Stimulated activated memory B cell treated with anti-CD40 and anti-IgM and Interleukin-4, amounts not matched to agents 10 μg/mL and 1 μg/mL and 100 μg/mL, for 72 hours (primary cell): ENCODE results near the gene CACNA1H.

Source experiments
- ATAC-seq: fragments of 150-1000 bp; cut with Tn5 transposase; 2 replicates; pipeline ENCODE4 v1.10.0; 2021
- H3K27ac Mint-ChIP-seq: one replicate; pipeline ENCODE4 v1.8.0; 2022; ENCODE audit warnings: mild to moderate bottlenecking, mixed read lengths
- H3K27me3 Mint-ChIP-seq: one replicate; pipeline ENCODE4 v1.8.0; 2022; ENCODE audit warnings: mixed read lengths
- H3K36me3 Mint-ChIP-seq: one replicate; pipeline ENCODE4 v1.8.0; 2022; ENCODE audit warnings: mixed read lengths
- H3K4me1 Mint-ChIP-seq: one replicate; pipeline ENCODE4 v1.8.0; 2022; ENCODE audit warnings: mixed read lengths
- H3K4me3 Mint-ChIP-seq: one replicate; pipeline ENCODE4 v1.8.0; 2022; ENCODE audit warnings: mild to moderate bottlenecking, moderate library complexity, mixed read lengths
- H3K9me3 Mint-ChIP-seq: one replicate; pipeline ENCODE4 v1.8.0; 2022; ENCODE audit warnings: mixed read lengths

Gene CACNA1H

DNA sequence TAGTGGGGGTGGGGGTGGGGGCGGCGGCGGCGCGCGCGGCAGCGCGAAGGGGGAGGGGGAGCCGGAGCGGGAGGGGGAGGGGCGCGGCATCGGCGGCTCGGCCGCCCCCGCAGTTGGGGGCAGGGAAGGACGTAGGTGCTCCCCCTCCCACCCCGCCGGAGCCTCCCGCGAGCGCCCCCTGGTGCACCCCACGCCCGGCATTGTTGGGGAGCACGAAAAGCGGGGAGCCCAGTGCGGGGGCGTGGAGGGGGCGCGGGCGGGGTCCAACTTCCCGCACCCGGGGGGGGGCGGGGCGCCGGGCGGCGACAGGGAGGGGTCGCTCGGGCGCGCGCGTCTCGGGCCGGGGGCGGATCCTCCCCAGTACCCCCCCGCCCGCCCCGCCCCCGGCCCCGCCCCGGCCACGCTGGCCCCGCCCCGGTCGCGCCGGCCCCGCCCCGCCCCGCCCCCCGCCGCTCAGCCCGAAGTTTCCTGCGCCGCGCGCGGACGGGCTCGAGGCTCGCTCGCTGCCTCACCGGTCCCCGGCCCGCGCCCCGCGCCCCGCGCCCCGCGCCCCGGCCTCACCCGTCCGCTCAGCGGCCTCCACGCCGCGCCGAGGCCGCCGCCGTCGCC, at the start of gene CACNA1H:
Gene CACNA1H, plus strand, starts transcription at position 456 of the 609 bp plus-strand sequence. CDS start 632 bp downstream, outside the sequence.
- ATAC-seq: no peak
- no peaks in the 10 kb centered on the region for H3K9me3 Mint-ChIP-seq
- no peaks in the 10 kb centered on the region for H3K36me3 Mint-ChIP-seq
- peaks cover 42% of the 10 kb centered on the region for H3K27me3 Mint-ChIP-seq
- H3K4me3 Mint-ChIP-seq: peak within 1 kb of the TSS; percentile 56
- no peak within 1 kb of the TSS for H3K27ac Mint-ChIP-seq
- no peaks in the 10 kb centered on the region for H3K4me1 Mint-ChIP-seq

DNA sequence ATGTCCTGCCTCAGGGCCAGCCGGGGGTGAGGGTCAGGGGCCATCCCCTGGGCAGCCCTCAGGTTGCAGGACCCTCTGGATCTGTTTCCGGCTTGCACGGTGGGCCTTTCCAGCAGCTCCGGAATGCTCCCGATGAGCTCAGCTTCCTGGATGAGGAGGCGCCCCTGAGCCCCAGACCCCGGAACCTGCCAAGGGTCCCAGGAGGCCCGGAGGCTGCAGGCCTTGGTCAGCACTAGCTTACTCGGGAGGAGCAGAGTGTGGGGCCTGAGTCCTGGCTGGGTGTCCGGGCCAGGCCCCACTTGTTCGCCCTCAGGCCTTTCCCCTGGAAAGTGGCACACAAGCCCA, 49.3 kb upstream of the CACNA1H start:
- Mint-ChIP-seq H3K4me1 (no peaks in the 10 kb centered on the region), H3K27ac (no peak overlapping the region), H3K36me3 (no peaks in the 10 kb centered on the region), H3K9me3 (no peaks in the 10 kb centered on the region), H3K27me3 (peaks cover 76% of the 10 kb centered on the region), H3K4me3 (no peak overlapping the region)
- ATAC-seq: no peak

DNA sequence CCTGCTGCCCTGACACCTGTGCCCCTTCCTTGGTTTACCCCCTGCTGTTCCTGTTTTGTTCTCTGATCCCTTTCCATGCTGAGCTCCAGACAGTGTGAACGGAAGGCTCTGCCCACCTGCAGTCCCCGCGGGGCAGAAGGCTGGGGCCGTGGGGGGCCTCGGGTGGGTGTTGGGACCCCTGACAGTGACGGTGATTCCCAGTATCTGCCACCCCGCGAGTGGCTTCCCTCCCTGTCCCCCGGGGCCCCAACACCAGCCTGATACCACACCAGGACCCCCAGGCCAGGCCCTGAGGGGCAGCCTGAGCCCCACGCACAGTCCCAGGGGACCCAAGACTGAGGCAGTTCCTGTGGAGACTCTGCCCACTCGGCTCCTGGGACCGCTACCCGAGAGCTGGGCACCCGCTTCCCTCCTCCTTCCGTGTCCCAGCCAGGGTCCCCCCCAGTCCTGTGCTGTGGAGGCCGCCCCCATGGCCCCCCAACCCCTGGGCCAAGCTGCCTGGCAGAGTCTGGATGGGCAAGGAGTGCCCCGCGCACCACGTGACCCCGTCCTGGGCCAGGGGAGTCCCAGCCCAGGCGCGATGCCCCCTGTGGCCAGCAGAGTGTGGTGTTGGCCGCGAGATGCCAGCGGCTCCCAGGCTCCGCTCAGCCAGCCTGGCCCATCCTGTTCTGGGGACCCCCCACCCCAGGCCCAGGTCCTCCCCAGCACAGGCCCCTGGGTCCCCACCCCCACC, 46.9 kb upstream of the CACNA1H start:
- Mint-ChIP-seq H3K4me1 (no peaks in the 10 kb centered on the region), H3K27ac (no peak overlapping the region), H3K27me3 (peaks cover 61% of the 10 kb centered on the region), H3K4me3 (no peak overlapping the region), H3K9me3 (peaks cover 2% of the 10 kb centered on the region), H3K36me3 (no peaks in the 10 kb centered on the region)
- peak; percentile 52 for ATAC-seq

DNA sequence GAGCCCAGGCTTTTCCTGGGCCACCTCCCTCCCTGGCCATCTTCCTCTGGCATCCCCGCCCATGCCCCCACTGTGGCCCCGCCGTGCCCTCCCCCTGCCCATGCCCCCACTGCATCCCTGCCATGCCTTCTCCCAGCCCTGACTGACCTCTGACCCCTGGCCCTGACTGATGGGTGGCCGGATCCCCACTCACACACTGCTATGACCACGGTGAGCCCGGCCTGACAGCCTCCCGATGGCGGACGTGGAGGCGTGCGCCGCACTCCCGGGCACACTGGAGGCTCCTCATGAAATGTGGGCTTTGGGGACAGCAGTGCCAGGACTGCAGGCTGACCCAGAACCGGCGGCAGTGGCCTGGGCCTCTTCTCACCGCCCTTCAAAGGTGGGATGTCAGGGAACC, 46.2 kb upstream of the CACNA1H start:
- Mint-ChIP-seq H3K4me1 (no peaks in the 10 kb centered on the region), H3K27ac (no peak overlapping the region), H3K27me3 (peaks cover 59% of the 10 kb centered on the region), H3K36me3 (no peaks in the 10 kb centered on the region), H3K9me3 (peaks cover 2% of the 10 kb centered on the region), H3K4me3 (no peak overlapping the region)
- no peak for ATAC-seq

DNA sequence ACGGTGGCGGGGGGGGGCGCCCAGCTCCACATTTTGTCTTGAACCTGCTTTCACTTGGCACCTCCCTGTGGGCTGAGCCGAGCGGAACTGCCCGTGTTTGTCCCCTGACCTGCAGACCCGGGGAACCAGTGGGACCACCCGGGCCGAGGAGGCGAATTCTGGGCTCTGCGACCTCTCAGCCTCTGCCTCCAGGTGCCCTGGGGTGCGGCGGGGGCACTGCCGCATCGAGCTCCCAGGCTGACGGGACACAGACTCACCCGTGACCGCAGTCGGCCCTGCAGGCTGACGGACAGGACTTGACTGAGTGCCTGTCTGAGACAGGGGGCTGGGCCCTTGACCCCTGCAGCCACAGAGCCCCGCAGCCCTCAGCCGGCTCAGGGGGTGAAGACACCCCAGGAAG, 45.8 kb upstream of the CACNA1H start:
- H3K27me3 Mint-ChIP-seq: peaks cover 60% of the 10 kb centered on the region
- peaks cover 2% of the 10 kb centered on the region for H3K9me3 Mint-ChIP-seq
- no peak overlapping the region for H3K4me3 Mint-ChIP-seq
- H3K4me1 Mint-ChIP-seq: no peaks in the 10 kb centered on the region
- H3K36me3 Mint-ChIP-seq: no peaks in the 10 kb centered on the region
- no peak overlapping the region for H3K27ac Mint-ChIP-seq
- no peak for ATAC-seq

DNA sequence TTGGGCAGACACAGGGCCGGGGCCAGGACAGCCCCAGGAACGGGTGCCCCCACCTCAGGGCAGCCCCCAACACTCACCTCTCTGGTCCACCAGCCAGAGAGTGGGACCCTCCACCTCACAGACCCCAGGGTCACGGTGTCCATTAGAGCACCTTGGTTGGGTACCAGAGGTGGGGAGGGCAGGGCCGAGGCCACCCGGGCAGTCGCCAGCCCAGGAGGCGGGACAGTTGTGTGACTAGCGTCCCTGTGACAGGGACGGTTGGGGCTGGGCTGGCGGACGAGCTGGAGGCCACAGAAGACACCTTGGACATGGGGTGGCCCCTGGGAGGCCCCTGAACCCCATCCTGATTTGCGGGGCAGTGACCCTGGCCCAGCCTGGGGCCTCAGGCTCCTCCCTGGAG, 45.2 kb upstream of the CACNA1H start:
- peaks cover 2% of the 10 kb centered on the region for H3K9me3 Mint-ChIP-seq
- no peaks in the 10 kb centered on the region for H3K4me1 Mint-ChIP-seq
- H3K27me3 Mint-ChIP-seq: peaks cover 66% of the 10 kb centered on the region
- no peaks in the 10 kb centered on the region for H3K36me3 Mint-ChIP-seq
- no peak for ATAC-seq
- no peak overlapping the region for H3K4me3 Mint-ChIP-seq
- no peak overlapping the region for H3K27ac Mint-ChIP-seq

DNA sequence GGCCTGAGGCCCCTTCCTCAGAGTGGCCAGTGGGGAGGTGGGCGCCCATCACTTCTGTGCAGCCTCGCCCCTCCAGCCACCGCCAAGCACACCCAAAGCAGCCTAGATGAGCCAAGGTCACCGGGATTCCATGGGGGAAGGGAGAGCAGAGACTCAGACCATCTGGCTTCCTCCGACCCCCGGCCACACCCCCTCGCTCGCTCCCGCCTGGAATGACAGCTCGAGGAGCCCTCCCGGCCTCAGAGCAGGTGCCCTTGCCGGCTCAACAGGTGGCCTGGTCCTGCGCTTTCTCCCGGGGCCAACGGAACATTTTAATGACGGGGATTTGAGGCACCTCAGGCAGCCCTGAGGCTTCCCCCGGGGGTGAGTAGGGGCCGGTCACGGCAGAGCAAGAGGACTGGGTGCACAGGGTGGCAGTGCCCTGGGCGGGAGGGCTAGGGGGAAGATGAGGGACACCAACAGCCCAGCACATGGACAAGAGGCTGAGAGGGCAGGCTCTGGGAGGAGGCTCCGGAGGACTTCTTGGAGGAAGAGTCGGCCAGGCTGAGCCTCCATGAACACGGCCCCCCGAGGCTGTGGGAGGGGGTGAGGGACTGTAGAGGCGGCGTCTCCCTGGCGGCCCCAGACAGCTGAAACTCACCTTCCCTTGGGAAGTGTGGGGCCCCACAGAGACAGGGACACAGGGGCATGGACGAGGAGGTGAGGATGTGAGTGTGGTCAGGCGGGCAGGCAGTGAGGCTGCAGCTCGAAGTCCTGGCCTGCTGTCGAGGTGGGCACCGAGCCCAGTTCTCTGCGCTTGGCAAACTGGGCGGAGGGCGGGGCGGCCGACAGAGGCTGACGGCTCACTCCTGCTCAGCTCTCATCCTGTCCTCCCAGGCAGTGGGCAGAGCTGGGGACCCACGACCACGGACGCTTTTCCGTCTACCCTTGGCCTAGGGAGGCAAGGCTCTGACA, 44.3 kb upstream of the CACNA1H start:
- Mint-ChIP-seq H3K9me3 (peaks cover 2% of the 10 kb centered on the region), H3K4me3 (no peak overlapping the region), H3K27ac (no peak overlapping the region), H3K36me3 (no peaks in the 10 kb centered on the region), H3K4me1 (no peaks in the 10 kb centered on the region), H3K27me3 (peaks cover 72% of the 10 kb centered on the region)
- ATAC-seq: no peak

DNA sequence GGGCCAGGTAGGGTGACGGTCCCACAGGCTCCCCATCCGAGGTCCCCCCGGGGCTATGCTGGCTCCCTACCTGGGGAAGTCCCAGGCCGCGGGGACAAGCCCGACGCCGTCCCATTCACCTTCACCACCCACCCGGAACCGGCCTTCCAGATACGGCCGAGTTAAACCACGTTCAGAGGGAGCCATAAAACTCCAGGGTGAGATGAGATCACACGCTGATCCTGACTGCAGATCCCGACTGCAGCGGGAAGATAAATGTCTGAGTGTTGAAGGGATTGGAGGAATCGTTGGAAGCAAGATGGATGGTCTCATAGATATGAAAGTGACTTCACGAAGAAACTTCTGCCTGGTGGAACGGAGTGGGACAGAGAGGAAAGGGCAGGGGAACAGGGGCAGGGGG, 43.3 kb upstream of the CACNA1H start:
- Mint-ChIP-seq H3K9me3 (peaks cover 2% of the 10 kb centered on the region), H3K4me1 (no peaks in the 10 kb centered on the region), H3K4me3 (no peak overlapping the region), H3K27ac (no peak overlapping the region), H3K36me3 (no peaks in the 10 kb centered on the region), H3K27me3 (peaks cover 70% of the 10 kb centered on the region)
- no peak for ATAC-seq

DNA sequence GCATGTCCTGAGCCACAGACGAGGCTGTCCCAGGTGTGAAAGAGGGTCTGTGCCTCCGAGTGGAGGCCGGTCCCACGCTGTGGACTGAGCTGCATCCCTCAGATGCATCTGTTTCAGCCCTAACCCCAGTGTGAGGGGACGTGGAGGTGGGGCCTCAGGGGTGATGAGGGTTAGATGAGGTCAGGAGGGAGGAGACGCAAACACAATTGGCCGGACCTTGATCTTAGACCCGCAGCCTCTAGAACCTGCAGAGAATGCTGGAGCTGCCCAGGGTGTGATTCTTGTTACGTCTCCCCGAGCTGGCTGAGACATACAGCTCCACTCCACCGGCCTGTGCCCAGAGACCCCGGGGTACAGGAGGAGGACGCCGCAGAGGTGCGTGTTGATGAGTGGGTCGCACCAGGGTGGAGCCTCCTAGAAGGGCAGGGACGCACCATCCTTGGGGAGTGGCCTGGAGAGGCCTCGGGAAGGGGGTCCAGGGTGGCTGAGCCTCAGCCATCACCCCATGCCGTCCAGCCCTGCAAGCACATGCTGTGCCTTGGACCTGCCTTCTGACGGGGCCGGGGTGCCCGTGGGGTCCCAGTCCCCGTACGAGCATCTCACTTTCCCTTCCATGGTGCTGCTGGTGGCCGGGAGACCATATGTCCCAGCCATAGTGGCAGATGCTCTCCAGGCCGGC, 40.3 kb upstream of the CACNA1H start:
- H3K27me3 Mint-ChIP-seq: peaks cover 59% of the 10 kb centered on the region
- ATAC-seq: no peak
- peaks cover 2% of the 10 kb centered on the region for H3K9me3 Mint-ChIP-seq
- no peaks in the 10 kb centered on the region for H3K36me3 Mint-ChIP-seq
- H3K27ac Mint-ChIP-seq: no peak overlapping the region
- H3K4me3 Mint-ChIP-seq: no peak overlapping the region
- H3K4me1 Mint-ChIP-seq: no peaks in the 10 kb centered on the region

DNA sequence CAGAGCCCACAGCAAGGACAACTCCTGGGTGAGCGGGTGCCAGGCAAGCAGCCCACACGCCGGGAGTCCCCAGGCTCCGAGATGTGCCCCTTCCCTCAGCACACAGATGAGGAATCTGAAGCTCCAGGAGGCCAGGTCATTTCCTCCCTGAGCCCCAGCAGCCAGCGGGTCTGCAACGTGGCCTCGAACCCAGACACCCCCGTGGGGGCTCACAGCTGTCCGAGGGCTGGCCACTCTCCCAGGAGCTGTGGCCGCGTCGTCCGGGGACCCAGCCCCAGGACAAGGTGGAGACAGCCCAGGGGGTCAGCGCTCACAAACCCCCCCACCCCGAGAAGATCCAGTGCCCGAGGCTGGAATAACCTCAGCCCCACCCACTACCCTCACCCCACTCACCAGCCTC, 39.4 kb upstream of the CACNA1H start:
- peaks cover 2% of the 10 kb centered on the region for H3K9me3 Mint-ChIP-seq
- H3K4me3 Mint-ChIP-seq: no peak overlapping the region
- ATAC-seq: no peak
- H3K4me1 Mint-ChIP-seq: no peaks in the 10 kb centered on the region
- peaks cover 53% of the 10 kb centered on the region for H3K27me3 Mint-ChIP-seq
- no peaks in the 10 kb centered on the region for H3K36me3 Mint-ChIP-seq
- no peak overlapping the region for H3K27ac Mint-ChIP-seq

DNA sequence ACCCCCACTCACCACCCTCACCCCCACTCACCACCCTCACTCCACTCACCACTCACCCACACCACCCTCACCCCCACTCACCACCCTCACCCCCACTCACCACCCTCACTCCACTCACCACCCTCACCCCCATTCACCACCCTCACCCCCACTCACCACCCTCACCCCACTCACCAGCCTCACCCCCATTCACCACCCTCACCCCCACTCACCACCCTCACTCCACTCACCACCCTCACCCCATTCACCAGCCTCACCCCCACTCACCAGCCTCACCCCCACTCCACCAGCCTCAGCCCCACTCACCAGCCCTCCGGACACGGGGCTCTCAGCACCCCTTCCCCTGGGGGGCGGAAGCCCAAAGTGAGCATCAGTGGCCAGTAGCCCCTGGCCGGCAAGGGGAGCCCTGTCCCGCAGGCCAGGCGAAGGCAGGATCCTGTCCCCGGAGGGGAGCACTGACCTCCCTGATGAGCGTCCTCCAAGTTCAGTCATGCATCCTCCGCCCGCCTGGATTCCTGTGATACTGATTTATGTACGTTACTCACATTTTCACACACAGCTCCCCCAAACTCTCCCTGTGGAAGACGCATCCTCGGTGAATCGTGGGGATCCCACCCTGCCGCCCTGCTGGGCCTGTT, 38.9 kb upstream of the CACNA1H start:
- Mint-ChIP-seq H3K36me3 (no peaks in the 10 kb centered on the region), H3K27me3 (peaks cover 48% of the 10 kb centered on the region), H3K9me3 (peaks cover 2% of the 10 kb centered on the region), H3K4me3 (no peak overlapping the region), H3K27ac (no peak overlapping the region), H3K4me1 (no peaks in the 10 kb centered on the region)
- peak; percentile 46 for ATAC-seq

DNA sequence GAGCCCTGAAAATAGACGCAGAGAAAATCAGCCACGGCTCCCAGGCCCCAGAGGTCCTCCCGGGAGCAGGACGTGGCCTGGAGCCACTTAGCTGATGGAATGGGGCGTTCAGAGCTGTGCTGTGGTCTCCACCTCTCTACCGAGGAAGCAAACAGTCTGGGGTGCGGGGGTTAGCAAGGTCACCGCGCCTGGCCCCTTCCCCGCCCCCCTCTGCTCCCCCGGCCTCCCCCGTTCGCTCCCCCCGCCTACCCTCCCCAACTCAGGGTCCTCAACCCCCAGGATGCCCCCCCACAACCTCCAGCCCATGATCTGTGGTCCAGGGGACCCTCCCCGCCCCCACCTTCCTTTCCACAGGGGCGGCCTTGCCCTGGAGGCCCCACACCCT, 36.2 kb upstream of the CACNA1H start:
- Mint-ChIP-seq H3K4me1 (peaks cover 12% of the 10 kb centered on the region), H3K9me3 (no peaks in the 10 kb centered on the region), H3K4me3 (no peak overlapping the region), H3K27me3 (peaks cover 56% of the 10 kb centered on the region), H3K36me3 (no peaks in the 10 kb centered on the region), H3K27ac (no peak overlapping the region)
- no peak for ATAC-seq

DNA sequence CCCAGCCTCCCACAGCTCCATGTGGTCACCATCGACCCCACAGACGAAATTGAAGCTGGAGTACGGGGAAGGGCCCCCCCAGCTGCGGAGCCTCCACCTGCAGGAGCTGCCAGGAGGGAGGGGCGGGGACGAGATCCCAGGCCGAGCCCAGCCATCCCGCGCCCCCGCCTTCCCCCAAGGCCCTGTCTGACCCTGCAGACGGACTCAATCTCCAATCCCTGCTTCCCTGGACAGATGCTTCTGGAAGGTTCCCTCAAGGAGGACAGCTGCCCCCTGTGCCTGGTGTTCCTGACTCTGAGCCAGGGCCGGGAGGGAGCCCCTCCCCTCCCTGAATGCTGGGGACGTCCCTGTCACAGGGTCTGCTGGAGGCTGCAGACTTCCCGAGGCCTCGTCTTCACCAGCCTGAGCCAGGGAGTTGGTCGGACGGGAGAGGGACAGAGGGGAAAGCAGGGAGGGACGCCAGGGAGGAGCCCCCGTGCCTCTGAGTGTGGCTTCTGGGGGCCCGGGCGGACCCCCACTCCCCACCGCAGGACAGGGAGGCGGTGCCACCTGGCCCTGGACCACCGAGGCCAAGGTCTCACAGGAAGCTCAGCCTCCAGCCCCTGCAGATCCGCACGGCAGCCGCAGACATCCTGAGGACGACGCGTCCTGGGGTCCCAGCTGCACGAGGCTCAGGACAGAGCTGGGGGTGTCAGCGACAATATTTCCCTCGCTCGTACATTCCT, 35.6 kb upstream of the CACNA1H start:
- no peak for ATAC-seq
- H3K4me1 Mint-ChIP-seq: peaks cover 12% of the 10 kb centered on the region
- no peak overlapping the region for H3K4me3 Mint-ChIP-seq
- H3K36me3 Mint-ChIP-seq: no peaks in the 10 kb centered on the region
- no peaks in the 10 kb centered on the region for H3K9me3 Mint-ChIP-seq
- no peak overlapping the region for H3K27ac Mint-ChIP-seq
- H3K27me3 Mint-ChIP-seq: peaks cover 59% of the 10 kb centered on the region

DNA sequence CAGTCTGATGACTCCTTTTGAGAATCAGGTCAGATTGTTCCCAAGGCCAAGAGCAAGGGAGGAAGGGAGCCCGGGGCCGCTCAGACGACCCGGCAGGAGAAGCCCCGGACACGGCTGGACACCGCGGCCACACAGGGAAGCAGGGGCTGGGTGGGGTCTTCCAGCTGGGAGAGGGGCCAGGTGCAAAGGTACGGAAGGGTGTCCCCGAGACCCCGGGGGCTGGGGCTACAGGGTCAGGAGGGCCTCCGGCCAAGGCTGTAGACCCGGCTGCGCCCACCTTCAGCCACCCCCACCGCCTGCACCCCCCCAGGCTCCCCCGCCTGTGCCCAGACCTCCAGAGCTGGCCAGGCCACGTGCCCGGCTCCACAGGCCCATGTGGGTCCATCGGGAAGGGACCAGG, 35.0 kb upstream of the CACNA1H start:
- ATAC-seq: no peak
- no peaks in the 10 kb centered on the region for H3K9me3 Mint-ChIP-seq
- H3K4me3 Mint-ChIP-seq: no peak overlapping the region
- H3K27me3 Mint-ChIP-seq: peaks cover 56% of the 10 kb centered on the region
- H3K36me3 Mint-ChIP-seq: no peaks in the 10 kb centered on the region
- peaks cover 12% of the 10 kb centered on the region for H3K4me1 Mint-ChIP-seq
- H3K27ac Mint-ChIP-seq: no peak overlapping the region
